ENCODE results near the gene MAP2K3. TPM values are rescaled to one million over a fixed set of nuclear protein-coding genes. Genes with fewer than 3 reads are reported as not detected.
"Not testable (repeated sequence)": the region's sequence is repeated elsewhere in the genome, so short reads cannot be mapped to it uniquely, and the experiment has no call there.

MAP2K3 gene
- total RNA-seq, 2 donors from 2014 or later = 74.2 to 75.8 TPM

GRCh38 chr17:21303441-21304065 lies 19.0 kb downstream of the MAP2K3 start:
- no peak for ATAC-seq
- intact Hi-C loops (cut with DNase I, micrococcal nuclease) = no loop called here
- DNase-seq = peak in 1 of 2 donors; percentile 11

GRCh38 chr17:21304091-21304490 lies 19.6 kb downstream of the MAP2K3 start:
- DNase-seq = peak in 1 of 2 donors; percentile 26
- no peak for ATAC-seq

GRCh38 chr17:21304551-21305151 lies 20.1 kb downstream of the MAP2K3 start:
- intact Hi-C loops (cut with DNase I, micrococcal nuclease); ATAC-seq: not testable (repeated sequence)
- DNase-seq = peak in 1 of 2 donors; percentile 20

More at GRCh38 chr17:21304091-21304490, 19.6 kb downstream of the MAP2K3 start:
- intact Hi-C loops (cut with DNase I, micrococcal nuclease) = no loop called here

- intact Hi-C loops (cut with DNase I, micrococcal nuclease) = not testable (repeated sequence)
- ATAC-seq (peak; percentile 29), DNase-seq (peak in 1 of 2 donors; percentile 23)
Measured at GRCh38 chr17:21305431-21306180, 21.1 kb downstream of the MAP2K3 start.

- peak in 1 of 2 donors; percentile 25 for DNase-seq
- ATAC-seq = peak; percentile 17
- intact Hi-C loops (cut with DNase I, micrococcal nuclease) = not testable (repeated sequence)
Measured at GRCh38 chr17:21306611-21307272, 22.2 kb downstream of the MAP2K3 start.

- DNase-seq; intact Hi-C loops (cut with DNase I, micrococcal nuclease): not testable (repeated sequence)
- peak; percentile 10 for ATAC-seq
Measured at GRCh38 chr17:21307273-21307625, 22.7 kb downstream of the MAP2K3 start.

GRCh38 chr17:21308931-21309381 lies 24.4 kb downstream of the MAP2K3 start:
- peak in 1 of 2 donors; percentile 19 for DNase-seq
- ATAC-seq; intact Hi-C loops (cut with DNase I, micrococcal nuclease): not testable (repeated sequence)

GRCh38 chr17:21310061-21310765 lies 25.7 kb downstream of the MAP2K3 start:
- DNase-seq = peak in 1 of 2 donors; percentile 23
- intact Hi-C loops (cut with DNase I, micrococcal nuclease); ATAC-seq: not testable (repeated sequence)

- ATAC-seq; intact Hi-C loops (cut with DNase I, micrococcal nuclease): not testable (repeated sequence)
- DNase-seq = peak; percentile 6 to 27
Measured at GRCh38 chr17:21310766-21311602, 26.5 kb downstream of the MAP2K3 start.

GRCh38 chr17:21313320-21313719 lies 28.8 kb downstream of the MAP2K3 start:
- DNase-seq = peak; percentile 8 to 20

GRCh38 chr17:21313761-21314160 lies 29.2 kb downstream of the MAP2K3 start:
- DNase-seq = peak in 1 of 2 donors; percentile 18
- intact Hi-C loops (cut with DNase I, micrococcal nuclease); ATAC-seq: not testable (repeated sequence)

More at GRCh38 chr17:21313320-21313719, 28.8 kb downstream of the MAP2K3 start:
- ATAC-seq = no peak
- intact Hi-C loops (cut with DNase I, micrococcal nuclease) = no loop called here

- DNase-seq = peak in 1 of 2 donors; percentile 39
- peak; percentile 75 for ATAC-seq
- intact Hi-C loops (cut with DNase I, micrococcal nuclease) = not testable (repeated sequence)
Measured at GRCh38 chr17:21314261-21314664, 29.8 kb downstream of the MAP2K3 start.

- intact Hi-C loops (cut with DNase I, micrococcal nuclease) = not testable (repeated sequence)
- peak; percentile 19 for ATAC-seq
Measured at GRCh38 chr17:21314701-21315111, 30.2 kb downstream of the MAP2K3 start.

GRCh38 chr17:21315246-21316000 lies 30.9 kb downstream of the MAP2K3 start:
- ATAC-seq = peak; percentile 10
- intact Hi-C loops (cut with DNase I, micrococcal nuclease); DNase-seq: not testable (repeated sequence)

More at GRCh38 chr17:21314701-21315111, 30.2 kb downstream of the MAP2K3 start:
- peak in 1 of 2 donors; percentile 29 for DNase-seq

GRCh38 chr17:21316212-21316886 lies 31.8 kb downstream of the MAP2K3 start:
- peak; percentile 76 for ATAC-seq
- DNase-seq; intact Hi-C loops (cut with DNase I, micrococcal nuclease): not testable (repeated sequence)

GRCh38 chr17:21316887-21317500 lies 32.5 kb downstream of the MAP2K3 start:
- DNase-seq; intact Hi-C loops (cut with DNase I, micrococcal nuclease): not testable (repeated sequence)
- peak; percentile 10 for ATAC-seq

Data from left colon (tissue), 2 donors.